ENCODE data around the gene GRM1. TPM values are rescaled to one million over a fixed set of nuclear protein-coding genes. Genes with fewer than 3 reads are reported as not detected.

The GRM1 gene
- total RNA-seq, 2 donors from 2014 or later, result not detected

DNA sequence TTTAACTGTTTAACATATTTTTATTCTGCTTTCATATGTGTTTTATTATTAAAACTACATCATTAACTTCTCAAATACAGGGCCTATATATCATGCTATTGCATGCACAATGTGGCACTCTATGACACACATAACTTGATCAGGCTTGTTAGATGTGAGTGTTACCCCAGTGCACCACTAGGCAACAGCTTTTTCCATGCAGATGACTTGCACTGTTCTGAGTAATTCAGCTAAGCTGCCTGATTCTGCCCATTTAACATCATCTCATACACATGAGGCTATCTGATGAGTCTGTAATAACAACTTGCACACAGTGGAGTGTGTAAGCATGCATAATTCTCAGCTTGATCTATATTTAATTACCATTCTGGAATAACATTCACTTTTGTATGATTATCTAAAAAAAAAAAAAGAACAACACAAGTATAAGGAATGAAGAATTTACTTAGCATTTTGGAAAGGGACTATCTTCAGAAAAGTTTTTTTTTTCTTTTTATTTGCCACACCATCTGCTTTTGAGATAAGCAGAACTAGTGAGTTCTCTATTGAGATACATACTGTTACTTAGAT is 83.1 kb downstream of the GRM1 start:
- no peak for ATAC-seq (replicated peaks in 1 of 2)

DNA sequence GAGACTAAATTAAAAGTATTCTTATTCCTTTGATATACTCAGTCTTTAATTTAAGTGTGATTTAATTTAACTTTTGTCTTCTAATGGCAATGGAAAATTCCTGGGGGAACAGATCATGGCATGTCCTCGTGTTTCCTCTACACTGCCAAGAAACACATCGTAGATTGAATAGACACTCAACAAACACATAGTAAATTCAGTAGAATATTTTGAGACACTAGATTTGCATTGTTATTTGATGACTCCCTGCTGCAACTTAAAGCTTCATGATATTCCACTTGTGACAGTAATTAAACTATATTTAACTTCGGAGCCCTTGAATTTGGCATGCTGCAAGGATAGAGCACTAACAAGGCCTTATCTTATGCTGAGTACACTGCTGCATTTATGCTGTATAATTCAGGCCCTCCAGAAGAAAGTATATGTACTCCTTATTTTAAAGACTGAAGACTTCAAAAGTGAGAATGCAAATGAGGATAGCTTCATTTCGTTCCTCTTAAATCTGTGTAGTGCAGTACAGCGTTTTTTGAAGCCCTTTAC is 84.3 kb downstream of the GRM1 start:
- Mint-ChIP-seq H3K27ac (no peak overlapping the region), H3K9me3 (peaks cover 8 to 10% of the 10 kb centered on the region in 2 donors), H3K27me3 (ENCODE audit: low read depth) (no peaks in the 10 kb centered on the region), H3K4me1 (ENCODE audit: low read depth) (no peaks in the 10 kb centered on the region), H3K4me3 (no peak overlapping the region), H3K36me3 (ENCODE audit: insufficient read depth in 2 of 2) (no peaks in the 10 kb centered on the region)
- DNase-seq (no peak), ATAC-seq (replicated peaks in 1 of 2) (no peak)

More for the DNA sequence above, 83.1 kb downstream of the GRM1 start:
- no peak for DNase-seq
- no peaks in the 10 kb centered on the region for H3K4me1 Mint-ChIP-seq (ENCODE audit: low read depth)
- no peaks in the 10 kb centered on the region for H3K36me3 Mint-ChIP-seq (ENCODE audit: insufficient read depth in 2 of 2)
- no peak overlapping the region for H3K27ac Mint-ChIP-seq
- no peak overlapping the region for H3K4me3 Mint-ChIP-seq
- no peaks in the 10 kb centered on the region for H3K27me3 Mint-ChIP-seq (ENCODE audit: low read depth)
- peaks cover 8 to 10% of the 10 kb centered on the region in 2 donors for H3K9me3 Mint-ChIP-seq

GRCh38 chr6:146123616-146124015 is 94.8 kb downstream of the GRM1 start:
- Mint-ChIP-seq H3K27me3 (ENCODE audit: low read depth) (peaks cover 10% of the 10 kb centered on the region), H3K27ac (no peak overlapping the region), H3K36me3 (ENCODE audit: insufficient read depth in 2 of 2) (no peaks in the 10 kb centered on the region), H3K4me3 (no peak overlapping the region), H3K4me1 (ENCODE audit: low read depth) (no peaks in the 10 kb centered on the region), H3K9me3 (peaks cover 0 to 2% of the 10 kb centered on the region in 2 donors)
- DNase-seq (no peak), ATAC-seq (replicated peaks in 1 of 2) (no peak)

DNA sequence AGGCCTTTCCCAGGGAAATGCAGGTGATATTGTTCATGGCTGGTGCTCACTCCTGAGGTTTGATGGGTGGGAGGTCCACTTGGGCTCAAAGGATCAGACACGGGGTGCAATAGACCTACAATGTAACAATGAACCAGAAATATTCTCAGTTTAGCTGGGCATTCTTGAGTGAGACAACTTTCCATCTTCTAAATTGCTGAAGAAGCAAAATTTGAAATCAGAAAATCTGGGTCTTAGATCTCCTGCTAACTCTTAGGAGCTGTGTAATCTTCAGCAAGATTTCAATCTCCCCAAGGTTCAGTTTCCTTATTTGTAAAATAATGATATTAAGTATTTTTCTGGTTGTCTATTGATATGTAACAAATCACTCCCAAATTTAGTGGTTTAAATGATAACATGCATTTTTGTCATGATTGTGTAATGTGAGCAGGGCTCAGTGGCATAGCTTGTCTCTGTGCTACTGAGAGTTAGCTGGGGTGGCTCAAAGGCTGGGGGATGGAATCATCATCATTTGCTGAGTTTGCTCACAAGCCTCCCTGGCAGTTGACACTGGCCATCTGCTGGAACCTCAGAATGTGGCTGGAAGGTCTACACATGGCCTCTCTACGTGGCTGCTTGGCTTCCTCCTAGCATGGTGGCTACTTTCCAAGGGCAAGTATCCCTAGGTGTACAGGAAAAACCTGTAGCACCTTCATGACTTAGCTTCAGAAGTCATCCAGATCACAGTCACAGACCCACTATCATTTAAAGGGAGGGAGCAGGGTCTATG is 98.8 kb downstream of the GRM1 start:
- peaks cover 10% of the 10 kb centered on the region for H3K27me3 Mint-ChIP-seq (ENCODE audit: low read depth)
- no peak overlapping the region for H3K27ac Mint-ChIP-seq
- no peaks in the 10 kb centered on the region for H3K9me3 Mint-ChIP-seq
- DNase-seq, result no peak
- no peaks in the 10 kb centered on the region for H3K36me3 Mint-ChIP-seq (ENCODE audit: insufficient read depth in 2 of 2)
- no peaks in the 10 kb centered on the region for H3K4me1 Mint-ChIP-seq (ENCODE audit: low read depth)
- no peak for ATAC-seq (replicated peaks in 1 of 2)
- H3K4me3 Mint-ChIP-seq, result no peak overlapping the region

DNA sequence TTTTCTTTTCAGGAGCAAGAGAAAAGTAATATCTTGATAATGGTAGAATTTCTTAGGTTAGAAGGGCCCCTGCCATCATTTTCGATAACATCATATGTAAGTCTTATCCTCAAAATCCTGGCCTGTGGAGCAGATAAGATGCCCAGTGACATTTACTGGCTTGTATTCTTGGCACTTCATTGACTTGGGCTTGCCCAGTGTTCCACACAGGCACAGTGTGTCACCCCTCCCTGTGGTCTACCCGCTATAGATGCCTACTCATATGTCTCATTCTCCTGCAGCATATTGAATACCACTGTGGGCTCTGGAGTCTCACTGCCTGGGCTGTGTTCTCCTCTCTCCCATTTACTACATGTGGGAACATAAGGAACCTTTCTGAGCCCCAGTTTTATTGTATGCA is 105.0 kb downstream of the GRM1 start:
- Mint-ChIP-seq H3K36me3 (ENCODE audit: insufficient read depth in 2 of 2) (no peaks in the 10 kb centered on the region), H3K27ac (no peak overlapping the region), H3K4me3 (no peak overlapping the region), H3K27me3 (ENCODE audit: low read depth) (no peaks in the 10 kb centered on the region), H3K9me3 (peaks cover 4 to 5% of the 10 kb centered on the region in 2 donors), H3K4me1 (ENCODE audit: low read depth) (no peaks in the 10 kb centered on the region)
- DNase-seq, result no peak
- no peak for ATAC-seq (replicated peaks in 1 of 2)

- H3K27me3 Mint-ChIP-seq (ENCODE audit: low read depth), result no peaks in the 10 kb centered on the region
- no peak overlapping the region for H3K27ac Mint-ChIP-seq
- H3K9me3 Mint-ChIP-seq, result peaks cover 4 to 5% of the 10 kb centered on the region in 2 donors
- H3K4me1 Mint-ChIP-seq (ENCODE audit: low read depth), result no peaks in the 10 kb centered on the region
- H3K36me3 Mint-ChIP-seq (ENCODE audit: insufficient read depth in 2 of 2), result no peaks in the 10 kb centered on the region
- ATAC-seq (replicated peaks in 1 of 2) (no peak), DNase-seq (no peak)
- H3K4me3 Mint-ChIP-seq, result no peak overlapping the region
Observed at GRCh38 chr6:146135167-146135566, 106.3 kb downstream of the GRM1 start.

GRCh38 chr6:146146836-146147235 is 118.0 kb downstream of the GRM1 start:
- no peaks in the 10 kb centered on the region for H3K27me3 Mint-ChIP-seq (ENCODE audit: low read depth)
- ATAC-seq (replicated peaks in 1 of 2), result no peak
- no peak overlapping the region for H3K4me3 Mint-ChIP-seq
- DNase-seq, result no peak
- H3K9me3 Mint-ChIP-seq, result peaks cover 2 to 4% of the 10 kb centered on the region in 2 donors
- no peaks in the 10 kb centered on the region for H3K4me1 Mint-ChIP-seq (ENCODE audit: low read depth)
- no peak overlapping the region for H3K27ac Mint-ChIP-seq
- H3K36me3 Mint-ChIP-seq (ENCODE audit: insufficient read depth in 2 of 2), result no peaks in the 10 kb centered on the region

- no peak overlapping the region for H3K4me3 Mint-ChIP-seq
- ATAC-seq (replicated peaks in 1 of 2), result no peak
- no peaks in the 10 kb centered on the region for H3K36me3 Mint-ChIP-seq (ENCODE audit: insufficient read depth in 2 of 2)
- peaks cover 7% of the 10 kb centered on the region for H3K27me3 Mint-ChIP-seq (ENCODE audit: low read depth)
- H3K4me1 Mint-ChIP-seq (ENCODE audit: low read depth), result no peaks in the 10 kb centered on the region
- H3K27ac Mint-ChIP-seq, result no peak overlapping the region
- peaks cover 0 to 1% of the 10 kb centered on the region in 2 donors for H3K9me3 Mint-ChIP-seq
- DNase-seq, result no peak
Observed at GRCh38 chr6:146149770-146150169, 120.9 kb downstream of the GRM1 start.

- ATAC-seq (replicated peaks in 1 of 2), result no peak
- Mint-ChIP-seq H3K36me3 (ENCODE audit: insufficient read depth in 2 of 2) (no peaks in the 10 kb centered on the region), H3K27ac (no peak overlapping the region), H3K9me3 (no peaks in the 10 kb centered on the region), H3K4me1 (ENCODE audit: low read depth) (no peaks in the 10 kb centered on the region), H3K4me3 (no peak overlapping the region), H3K27me3 (ENCODE audit: low read depth) (peaks cover 7% of the 10 kb centered on the region)
- no peak for DNase-seq
Observed at GRCh38 chr6:146153040-146153758, 124.3 kb downstream of the GRM1 start.

- Mint-ChIP-seq H3K9me3 (no peaks in the 10 kb centered on the region), H3K4me1 (ENCODE audit: low read depth) (no peaks in the 10 kb centered on the region), H3K27ac (no peak overlapping the region), H3K36me3 (ENCODE audit: insufficient read depth in 2 of 2) (no peaks in the 10 kb centered on the region), H3K27me3 (ENCODE audit: low read depth) (peaks cover 7% of the 10 kb centered on the region), H3K4me3 (no peak overlapping the region)
- DNase-seq, result no peak
- ATAC-seq (replicated peaks in 1 of 2), result no peak
Observed at GRCh38 chr6:146154197-146154596, 125.3 kb downstream of the GRM1 start.

DNA sequence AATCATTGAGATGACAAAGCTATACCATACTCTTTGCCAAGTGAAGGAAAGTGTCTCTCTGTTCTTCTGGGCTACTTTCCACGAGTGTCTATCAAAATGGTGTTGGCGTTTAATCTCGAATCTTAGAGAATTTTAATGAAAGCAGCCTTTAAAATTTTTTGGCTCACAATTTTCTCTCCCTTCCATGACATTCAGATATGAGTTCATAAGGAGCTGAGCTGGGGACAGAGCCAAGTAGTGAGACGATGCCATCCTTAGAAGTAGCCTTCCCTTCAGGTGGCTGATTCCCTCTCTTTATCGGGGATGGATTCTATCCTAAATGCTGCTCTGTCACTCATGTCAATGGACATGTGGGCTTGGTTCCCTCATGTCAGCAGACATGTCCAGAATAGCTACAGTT is 132.8 kb downstream of the GRM1 start:
- ATAC-seq (replicated peaks in 1 of 2) (no peak), DNase-seq (no peak)
- H3K27ac Mint-ChIP-seq, result no peak overlapping the region

GRCh38 chr6:146169872-146170271 is 141.0 kb downstream of the GRM1 start:
- no peaks in the 10 kb centered on the region for H3K27me3 Mint-ChIP-seq (ENCODE audit: low read depth)
- DNase-seq (no peak), ATAC-seq (replicated peaks in 1 of 2) (no peak)
- peaks cover 5 to 7% of the 10 kb centered on the region in 2 donors for H3K9me3 Mint-ChIP-seq
- no peak overlapping the region for H3K4me3 Mint-ChIP-seq
- no peak overlapping the region for H3K27ac Mint-ChIP-seq
- no peaks in the 10 kb centered on the region for H3K4me1 Mint-ChIP-seq (ENCODE audit: low read depth)
- no peaks in the 10 kb centered on the region for H3K36me3 Mint-ChIP-seq (ENCODE audit: insufficient read depth in 2 of 2)

More for the DNA sequence above, 132.8 kb downstream of the GRM1 start:
- Mint-ChIP-seq H3K36me3 (ENCODE audit: insufficient read depth in 2 of 2) (no peaks in the 10 kb centered on the region), H3K27me3 (ENCODE audit: low read depth) (no peaks in the 10 kb centered on the region), H3K4me3 (no peak overlapping the region), H3K4me1 (ENCODE audit: low read depth) (no peaks in the 10 kb centered on the region), H3K9me3 (no peaks in the 10 kb centered on the region)

DNA sequence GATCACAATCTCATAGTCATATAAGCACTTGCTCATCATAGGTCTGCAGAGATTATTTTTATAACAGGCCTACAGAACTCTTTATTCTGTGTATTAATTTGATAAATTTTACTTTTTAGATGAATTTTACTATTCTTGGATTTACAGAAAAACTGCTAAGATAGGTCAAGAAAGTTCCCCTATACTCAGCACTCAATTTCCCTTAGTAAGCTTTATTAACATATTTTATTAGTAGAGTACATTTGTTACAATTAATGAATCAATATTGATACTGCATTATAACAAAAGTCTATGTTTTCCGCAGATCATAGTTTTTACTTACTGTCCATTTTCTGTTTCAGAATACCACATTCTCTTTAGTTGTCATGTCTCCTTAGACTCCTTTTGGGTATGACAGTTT is 148.9 kb downstream of the GRM1 start:
- Mint-ChIP-seq H3K36me3 (ENCODE audit: insufficient read depth in 2 of 2) (no peaks in the 10 kb centered on the region), H3K27ac (no peak overlapping the region), H3K4me1 (ENCODE audit: low read depth) (no peaks in the 10 kb centered on the region), H3K9me3 (no peaks in the 10 kb centered on the region), H3K4me3 (no peak overlapping the region), H3K27me3 (ENCODE audit: low read depth) (no peaks in the 10 kb centered on the region)
- no peak for ATAC-seq (replicated peaks in 1 of 2)
- no peak for DNase-seq
